ENCODE results near the gene ACSS1. TPM values are rescaled to one million over a fixed set of nuclear protein-coding genes. Genes with fewer than 3 reads are reported as not detected.

ACSS1 gene
- total RNA-seq, 2 experiments from 2014 or later, result 40.9 to 42.5 TPM

- H3K4me1 Mint-ChIP-seq (ENCODE audit: low read depth), result peaks cover 39% of the 10 kb centered on the region
- H3K27ac Mint-ChIP-seq, result peak overlapping the region; percentile 15
- ATAC-seq (no peak), DNase-seq (no peak)
- ChIA-PET POLR2A (no interaction called here), CTCF (interaction anchor here (1.0 kb wide), 1 partner anchor 36 kb away, joined by 3 read pairs; no protein-coding TSS in a partner anchor)
- H3K9me3 Mint-ChIP-seq (ENCODE audit: insufficient read depth), result no peaks in the 10 kb centered on the region
- no peak overlapping the region for H3K4me3 Mint-ChIP-seq
- H3K36me3 Mint-ChIP-seq (ENCODE audit: low read depth), result peaks cover 64% of the 10 kb centered on the region
- no peaks in the 10 kb centered on the region for H3K27me3 Mint-ChIP-seq (ENCODE audit: low read depth)
Observed at GRCh38 chr20:24958506-24959385, 99.2 kb downstream of the ACSS1 start.

- CTCF ChIA-PET, result no interaction called here
- peak overlapping the region; percentile 43 for H3K27ac Mint-ChIP-seq
- H3K27me3 Mint-ChIP-seq (ENCODE audit: low read depth), result no peaks in the 10 kb centered on the region
- DNase-seq, result no peak
- ATAC-seq, result no peak
- peaks cover 59% of the 10 kb centered on the region for H3K36me3 Mint-ChIP-seq (ENCODE audit: low read depth)
- H3K9me3 Mint-ChIP-seq (ENCODE audit: insufficient read depth), result no peaks in the 10 kb centered on the region
- POLR2A ChIA-PET, result no interaction called here
- peaks cover 48% of the 10 kb centered on the region for H3K4me1 Mint-ChIP-seq (ENCODE audit: low read depth)
- H3K4me3 Mint-ChIP-seq, result no peak overlapping the region
Observed at GRCh38 chr20:24957326-24958016, 100.5 kb downstream of the ACSS1 start.

Other genes starting within 250 kb of the ACSS1 start
- 10 to 100 TPM; 43.9 to 47.5 TPM for gene CST7, start 108.9 kb downstream of the ACSS1 start, total RNA-seq
- gene APMAP, start 65.4 kb downstream of the ACSS1 start, total RNA-seq, result 10 to 100 TPM; 43.2 to 44.0 TPM
- gene VSX1, start 24.0 kb upstream of the ACSS1 start, total RNA-seq, result not detected
- 10 to 100 TPM; 31.9 TPM for gene ENTPD6, start 137.6 kb upstream of the ACSS1 start, total RNA-seq
- 10 to 100 TPM; 33.9 TPM for gene PYGB, start 189.9 kb upstream of the ACSS1 start, total RNA-seq

All from activated CD8-positive, alpha-beta T cell treated with anti-CD3 and anti-CD28 coated beads, Interleukin-2, amount 10 ng/mL, durations not matched to agents 7 days and 5 days (primary cell).